Common myeloid progenitor, CD34-positive (primary cell): ENCODE results near the gene PLEKHA6. TPM values are rescaled to one million over a fixed set of nuclear protein-coding genes. Genes with fewer than 3 reads are reported as not detected.

ENCODE experiments used
- CTCF ChIA-PET: fragments of 350-600 bp; sonication (Branson Sonifier 250); formaldehyde crosslinking; loops from one replicate; lab custom pipeline; 2021; ENCODE audit warnings: antibody characterized with exemption; lab: Charles Lee
- POLR2A ChIA-PET: fragments of 350-600 bp; sonication (Branson Sonifier 250); formaldehyde crosslinking; loops from one replicate; lab custom pipeline; 2021; ENCODE audit warnings: antibody characterized with exemption; lab: Charles Lee
- DNase-seq, 3 donors: peaks; one replicate each; pipeline versions ENCODE4 v3.0.0 to v3.0.0-alpha.2; 2013
- H3K27ac ChIP-seq, 2 experiments: 1 replicate in 1 of 2; 2 replicates in 1 of 2; pipeline ENCODE4 v1.7.0; 2013; ENCODE audit warnings: inconsistent platforms in 2 of 2, low read length in 2 of 2, mild to moderate bottlenecking in 2 of 2, low read depth in 1 of 2, moderate library complexity in 1 of 2; ENCODE audit not compliant: severe bottlenecking in 2 of 2, insufficient read depth in 1 of 2, poor library complexity in 1 of 2
- H3K27me3 ChIP-seq, 5 experiments: replicated peaks in 2 of 5; 1 replicate in 3 of 5; 2 replicates in 2 of 5; pipeline versions ENCODE4 v1.6.1 to v1.7.0; 2013; ENCODE audit warnings: low read length in 4 of 5, mild to moderate bottlenecking in 2 of 5, moderate library complexity in 2 of 5, inconsistent platforms in 1 of 5; ENCODE audit not compliant: insufficient read depth in 5 of 5, control insufficient read depth in 4 of 5
- H3K36me3 ChIP-seq, 4 experiments: 1 replicate in 2 of 4; 2 replicates in 2 of 4; pipeline versions ENCODE4 v1.6.1 to v1.7.0; 2013; ENCODE audit warnings: low read length in 3 of 4, control low read depth in 1 of 4, mild to moderate bottlenecking in 1 of 4; ENCODE audit not compliant: control insufficient read depth in 4 of 4, insufficient read depth in 4 of 4
- H3K4me1 ChIP-seq, 4 experiments: 1 replicate in 3 of 4; 2 replicates in 1 of 4; pipeline versions ENCODE4 v1.6.1 to v1.7.1; 2013; ENCODE audit warnings: low read length in 3 of 4, mild to moderate bottlenecking in 3 of 4, control low read depth in 1 of 4, inconsistent platforms in 1 of 4, moderate library complexity in 1 of 4; ENCODE audit not compliant: control insufficient read depth in 4 of 4, insufficient read depth in 4 of 4; ENCODE audit errors: control extremely low read depth in 1 of 4
- H3K4me3 ChIP-seq, 7 experiments: 1 replicate in 4 of 7; 2 replicates in 3 of 7; pipeline versions ENCODE4 v1.5.1 to v1.7.0; 2013; ENCODE audit warnings: mild to moderate bottlenecking in 7 of 7, low read length in 6 of 7, moderate library complexity in 6 of 7, inconsistent platforms in 2 of 7, low read depth in 2 of 7, control low read depth in 1 of 7; ENCODE audit not compliant: insufficient read depth in 4 of 7, control insufficient read depth in 1 of 7; ENCODE audit errors: extremely low read depth in 1 of 7
- H3K9me3 ChIP-seq, 5 experiments: 1 replicate in 4 of 5; 2 replicates in 1 of 5; pipeline versions ENCODE4 v1.6.1 to v1.7.1; 2013; ENCODE audit warnings: low read length in 4 of 5, mild to moderate bottlenecking in 2 of 5, inconsistent platforms in 1 of 5, low read depth in 1 of 5, moderate library complexity in 1 of 5; ENCODE audit not compliant: control insufficient read depth in 4 of 5, insufficient read depth in 2 of 5; ENCODE audit errors: control extremely low read depth in 1 of 5
- WGBS: methylation state at CpG from one replicate; pipeline ENCODE4 v1.1.5; 2013; ENCODE audit not compliant: insufficient coverage; 5-methylcytosine and 5-hydroxymethylcytosine counted together
- polyA plus RNA-seq: library from polyadenylated mRNA; unstranded; fragments of 120-200 nt; gene quantifications from one replicate; pipeline ENCODE4 v1.2.1, GENCODE V29; 2013

The PLEKHA6 gene, protein sequence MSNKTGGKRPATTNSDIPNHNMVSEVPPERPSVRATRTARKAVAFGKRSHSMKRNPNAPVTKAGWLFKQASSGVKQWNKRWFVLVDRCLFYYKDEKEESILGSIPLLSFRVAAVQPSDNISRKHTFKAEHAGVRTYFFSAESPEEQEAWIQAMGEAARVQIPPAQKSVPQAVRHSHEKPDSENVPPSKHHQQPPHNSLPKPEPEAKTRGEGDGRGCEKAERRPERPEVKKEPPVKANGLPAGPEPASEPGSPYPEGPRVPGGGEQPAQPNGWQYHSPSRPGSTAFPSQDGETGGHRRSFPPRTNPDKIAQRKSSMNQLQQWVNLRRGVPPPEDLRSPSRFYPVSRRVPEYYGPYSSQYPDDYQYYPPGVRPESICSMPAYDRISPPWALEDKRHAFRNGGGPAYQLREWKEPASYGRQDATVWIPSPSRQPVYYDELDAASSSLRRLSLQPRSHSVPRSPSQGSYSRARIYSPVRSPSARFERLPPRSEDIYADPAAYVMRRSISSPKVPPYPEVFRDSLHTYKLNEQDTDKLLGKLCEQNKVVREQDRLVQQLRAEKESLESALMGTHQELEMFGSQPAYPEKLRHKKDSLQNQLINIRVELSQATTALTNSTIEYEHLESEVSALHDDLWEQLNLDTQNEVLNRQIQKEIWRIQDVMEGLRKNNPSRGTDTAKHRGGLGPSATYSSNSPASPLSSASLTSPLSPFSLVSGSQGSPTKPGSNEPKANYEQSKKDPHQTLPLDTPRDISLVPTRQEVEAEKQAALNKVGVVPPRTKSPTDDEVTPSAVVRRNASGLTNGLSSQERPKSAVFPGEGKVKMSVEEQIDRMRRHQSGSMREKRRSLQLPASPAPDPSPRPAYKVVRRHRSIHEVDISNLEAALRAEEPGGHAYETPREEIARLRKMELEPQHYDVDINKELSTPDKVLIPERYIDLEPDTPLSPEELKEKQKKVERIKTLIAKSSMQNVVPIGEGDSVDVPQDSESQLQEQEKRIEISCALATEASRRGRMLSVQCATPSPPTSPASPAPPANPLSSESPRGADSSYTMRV
- 1.6 TPM for polyA plus RNA-seq

DNA sequence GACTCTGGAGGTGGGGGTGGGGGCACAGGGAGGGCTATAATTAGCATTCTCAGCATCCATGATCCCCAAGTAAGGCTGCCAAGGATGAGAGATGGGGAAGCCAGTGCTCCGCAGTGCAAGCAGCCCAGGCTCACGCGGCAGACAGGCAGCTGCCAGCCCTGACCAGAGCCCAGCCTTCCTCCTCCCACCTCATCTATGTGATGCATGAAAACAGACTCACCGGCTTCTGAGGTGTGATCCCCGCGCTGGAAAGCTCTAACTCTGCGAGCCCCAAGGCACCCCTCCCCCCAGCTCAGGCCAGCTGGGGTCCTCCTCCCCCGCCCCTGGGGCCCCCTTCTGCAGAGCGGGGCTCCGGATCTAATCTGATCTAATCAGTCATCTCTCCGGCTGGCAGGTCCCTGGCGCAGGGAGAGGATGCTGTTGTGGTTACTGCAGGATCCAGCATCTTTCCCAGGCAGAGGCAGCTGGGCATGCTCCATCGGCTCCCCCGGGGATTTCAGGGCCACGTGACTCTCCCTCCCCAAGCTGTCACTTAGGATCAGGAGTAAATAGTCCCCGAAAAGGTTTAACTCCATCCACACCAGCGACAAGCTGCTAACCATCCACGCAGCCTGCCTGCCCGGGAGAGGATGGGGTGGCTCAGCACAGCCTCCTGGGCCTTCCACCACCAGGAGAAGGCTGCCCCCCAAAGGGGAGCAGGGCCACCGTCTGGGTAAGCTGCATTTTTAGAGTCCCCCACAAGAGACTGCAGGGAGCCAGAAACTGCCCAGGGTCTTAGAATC lies at the start of gene PLEKHA6:
Gene PLEKHA6, minus strand, starts transcription at position 456 of the 782 bp plus-strand sequence. CDS start 86,202 bp downstream, outside the sequence.
- H3K27ac ChIP-seq: peak within 1 kb of the TSS; percentile 4 to 52
- peaks cover 0 to 73% (median 61%) of the 10 kb centered on the region in 4 experiments for H3K4me1 ChIP-seq
- DNase-seq: peak; percentile 69 to 83 (median 75)
- ChIA-PET POLR2A (interaction anchor here (1.2 to 2.6 kb wide), 2 partner anchors 46 to 101 kb away, joined by 3 to 16 read pairs; no protein-coding TSS in a partner anchor), CTCF (interaction anchor here (1.0 to 9.5 kb wide), 26 partner anchors 10 to 203 kb away, joined by 3 to 314 read pairs (median 7); partner anchors contain the start of genes GOLT1A and REN)
- peak within 1 kb of the TSS in 3 of 7 experiments; percentile 32 to 45 (median 35) for H3K4me3 ChIP-seq
- 2% methylated on average over 18 of the region's 20 CpGs for WGBS
- H3K9me3 ChIP-seq: no peaks in the 10 kb centered on the region
- H3K27me3 ChIP-seq: no peaks in the 10 kb centered on the region
- no peaks in the 10 kb centered on the region for H3K36me3 ChIP-seq

GRCh38 chr1:204409123-204409522 lies 49.4 kb upstream of the PLEKHA6 start:
- H3K4me1 ChIP-seq: peaks cover 26 to 62% (median 44%) of the 10 kb centered on the region in 4 experiments
- ChIA-PET POLR2A (interaction anchor here (0.6 to 1.5 kb wide), 3 partner anchors 10 to 727 kb away, joined by 3 read pairs; no protein-coding TSS in a partner anchor), CTCF (interaction anchor here (0.9 to 4.9 kb wide), 5 partner anchors 11 to 94 kb away, joined by 3 to 40 read pairs (median 3); no protein-coding TSS in a partner anchor)
- H3K4me3 ChIP-seq: peak overlapping the region; percentile 20 to 100 (median 99)
- DNase-seq: peak in 1 of 3 donors; percentile 29
- no peaks in the 10 kb centered on the region for H3K9me3 ChIP-seq
- H3K27me3 ChIP-seq: no peaks in the 10 kb centered on the region
- H3K27ac ChIP-seq: peak overlapping the region; percentile 99 to 100
- peaks cover 2 to 43% (median 23%) of the 10 kb centered on the region in 4 experiments for H3K36me3 ChIP-seq
- no CpG with 5 or more reads among the region's 3 CpGs for WGBS

- peaks cover 2 to 48% (median 29%) of the 10 kb centered on the region in 4 experiments for H3K36me3 ChIP-seq
- H3K27me3 ChIP-seq: no peaks in the 10 kb centered on the region
- DNase-seq: no peak
- no peaks in the 10 kb centered on the region for H3K9me3 ChIP-seq
- WGBS: no CpG with 5 or more reads among the region's 1 CpG
- peaks cover 26 to 58% (median 40%) of the 10 kb centered on the region in 4 experiments for H3K4me1 ChIP-seq
- CTCF ChIA-PET: interaction anchor here (0.9 to 4.9 kb wide), 3 partner anchors 10 to 93 kb away, joined by 3 to 40 read pairs (median 3); no protein-coding TSS in a partner anchor
- POLR2A ChIA-PET: interaction anchor here (0.6 to 1.5 kb wide), 2 partner anchors 10 to 727 kb away, joined by 3 read pairs; no protein-coding TSS in a partner anchor
- H3K27ac ChIP-seq: peak overlapping the region; percentile 99 to 100
- H3K4me3 ChIP-seq: peak overlapping the region in 6 of 7 experiments; percentile 92 to 100 (median 99)
Measured at GRCh38 chr1:204408602-204409001, 48.9 kb upstream of the PLEKHA6 start.

GRCh38 chr1:204408074-204408507 lies 48.4 kb upstream of the PLEKHA6 start:
- no peaks in the 10 kb centered on the region for H3K27me3 ChIP-seq
- peak in 2 of 3 donors; percentile 54 to 61 for DNase-seq
- ChIA-PET CTCF (interaction anchor here (0.9 to 4.9 kb wide), 6 partner anchors 10 to 125 kb away, joined by 3 to 40 read pairs (median 3); no protein-coding TSS in a partner anchor), POLR2A (no interaction called here)
- H3K4me3 ChIP-seq: peak overlapping the region in 6 of 7 experiments; percentile 92 to 100 (median 99)
- WGBS: 0% methylated on average over 2 of the region's 2 CpGs
- H3K36me3 ChIP-seq: peaks cover 2 to 51% (median 31%) of the 10 kb centered on the region in 4 experiments
- peaks cover 26 to 53% (median 35%) of the 10 kb centered on the region in 4 experiments for H3K4me1 ChIP-seq
- H3K27ac ChIP-seq: peak overlapping the region; percentile 99 to 100
- H3K9me3 ChIP-seq: no peaks in the 10 kb centered on the region

DNA sequence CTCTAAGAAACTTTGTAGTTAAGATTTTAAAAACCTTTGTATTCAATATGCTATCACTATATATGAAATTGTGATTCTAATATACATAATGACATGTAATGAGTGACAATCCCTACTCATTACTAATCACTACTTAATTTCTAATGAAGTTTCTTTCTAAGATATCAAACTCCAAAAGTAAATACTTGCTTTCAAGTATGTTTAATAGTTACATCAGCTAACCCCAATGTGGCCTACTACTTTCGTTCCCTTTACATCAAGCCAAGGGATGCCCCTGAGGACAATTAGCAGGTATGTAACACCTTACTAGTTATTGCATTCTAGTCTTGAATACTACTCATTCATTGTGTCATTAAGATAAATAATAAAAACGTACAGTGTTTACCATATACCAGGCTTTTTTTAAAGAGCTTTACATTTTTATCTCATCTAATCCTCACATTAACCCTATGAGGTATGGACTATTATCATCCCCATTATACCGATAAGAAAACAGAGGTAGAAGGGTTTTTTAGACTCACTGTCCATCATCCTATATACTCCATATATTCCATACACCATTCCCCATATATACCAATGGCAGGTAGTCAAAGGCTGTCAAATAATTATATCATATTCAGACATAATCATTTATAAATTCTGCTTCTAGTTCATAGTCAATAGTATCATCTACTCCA lies 47.7 kb upstream of the PLEKHA6 start:
- Histone ChIP-seq H3K36me3 (peaks cover 2 to 54% (median 35%) of the 10 kb centered on the region in 4 experiments), H3K9me3 (no peaks in the 10 kb centered on the region), H3K4me1 (peaks cover 23 to 47% (median 31%) of the 10 kb centered on the region in 4 experiments), H3K4me3 (peak overlapping the region in 6 of 7 experiments; percentile 92 to 100 (median 99)), H3K27me3 (no peaks in the 10 kb centered on the region), H3K27ac (peak overlapping the region in 1 of 2 experiments; percentile 100)
- POLR2A ChIA-PET: no interaction called here
- no peak for DNase-seq
- 0% methylated on average over 1 of the region's 3 CpGs for WGBS
- CTCF ChIA-PET: interaction anchor here (0.9 to 4.9 kb wide), 5 partner anchors 9 to 124 kb away, joined by 3 to 40 read pairs (median 3); no protein-coding TSS in a partner anchor
